ENCODE measurements around the gene FXYD4.

- TF ChIP-seq CTCF (IDR thresholded peaks at IDR 0.05) (no peak), POLR2A (IDR thresholded peaks at IDR 0.05) (peak in 1 of 2 donors; percentile 51), POLR2AphosphoS5 (IDR thresholded peaks at IDR 0.05) (no peak), EP300 (IDR thresholded peaks at IDR 0.05) (no peak)
Observed at GRCh38 chr10:43407148-43407575, 35.7 kb downstream of the FXYD4 start.
